Skeletal muscle satellite cell (primary cell): Measurements from ENCODE around the gene STARD3NL. TPM values are rescaled to one million over a fixed set of nuclear protein-coding genes. Genes with fewer than 3 reads are reported as not detected.

Experiments
- H3K27me3 ChIP-seq: 2 replicates; pipeline ENCODE4 v1.7.0; 2013; ENCODE audit warnings: low read length; ENCODE audit not compliant: control insufficient read depth, insufficient read depth
- H3K36me3 ChIP-seq: 2 replicates; pipeline ENCODE4 v1.7.0; 2013; ENCODE audit warnings: mild to moderate bottlenecking, control low read depth, low read length; ENCODE audit not compliant: insufficient read depth
- H3K4me1 ChIP-seq: 2 replicates; pipeline ENCODE4 v1.7.0; 2013; ENCODE audit warnings: low read length; ENCODE audit not compliant: control insufficient read depth, insufficient read depth
- H3K4me2 ChIP-seq: 2 replicates; pipeline ENCODE4 v1.7.0; 2013; ENCODE audit warnings: mild to moderate bottlenecking, low read length
- H3K4me3 ChIP-seq: 2 replicates; pipeline ENCODE4 v1.7.0; 2013; ENCODE audit warnings: low read length
- H3K9ac ChIP-seq: 2 replicates; pipeline ENCODE4 v1.7.0; 2013; ENCODE audit warnings: mild to moderate bottlenecking, low read depth, low read length, moderate library complexity
- H3K9me3 ChIP-seq: replicated peaks from 2 replicates; pipeline ENCODE4 v1.7.0; 2013; ENCODE audit warnings: mild to moderate bottlenecking, control low read depth, low read length
- total RNA-seq: library from RNA; depleted of rRNA; stranded (reverse); fragments of >200 nt; gene quantifications from 2 replicates; pipeline ENCODE4 v1.2.3, GENCODE V29; 2012; rRNA removed

The STARD3NL gene, protein sequence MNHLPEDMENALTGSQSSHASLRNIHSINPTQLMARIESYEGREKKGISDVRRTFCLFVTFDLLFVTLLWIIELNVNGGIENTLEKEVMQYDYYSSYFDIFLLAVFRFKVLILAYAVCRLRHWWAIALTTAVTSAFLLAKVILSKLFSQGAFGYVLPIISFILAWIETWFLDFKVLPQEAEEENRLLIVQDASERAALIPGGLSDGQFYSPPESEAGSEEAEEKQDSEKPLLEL
- 72.8 and 81.9 TPM in 2 replicates for total RNA-seq

DNA sequence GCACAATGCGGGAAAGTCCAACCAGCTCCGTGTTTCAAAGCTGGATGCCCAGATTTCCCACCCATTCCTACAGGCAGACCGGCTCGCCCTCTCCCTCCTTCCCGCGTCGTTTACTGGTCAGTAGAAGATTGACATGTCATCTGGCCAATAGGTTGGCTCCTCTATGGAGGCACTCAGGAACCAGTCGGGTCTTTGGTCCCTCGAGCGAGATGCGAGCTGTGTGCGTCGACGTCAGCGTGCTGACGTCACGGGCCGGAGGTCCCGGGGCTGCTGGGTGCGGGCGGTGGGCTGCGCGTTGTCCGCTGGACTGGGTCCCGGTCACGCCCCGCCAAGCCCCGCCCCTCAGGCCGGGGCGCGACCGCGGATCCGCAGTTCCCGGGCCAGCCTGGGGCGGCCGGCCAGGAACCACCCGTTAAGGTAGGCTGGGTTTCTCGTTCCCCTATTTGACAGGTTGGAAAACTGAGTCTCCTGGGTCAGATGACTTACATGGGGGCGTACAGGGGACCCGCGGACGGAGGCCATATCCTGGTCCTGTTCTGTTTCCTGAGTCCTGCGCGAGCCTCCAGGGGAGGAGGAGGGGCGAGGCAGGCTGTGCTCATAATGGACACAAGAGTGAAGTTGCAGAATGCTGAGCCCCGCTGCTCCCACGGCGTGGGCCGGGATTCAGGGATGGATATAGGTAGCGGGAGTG is at the start of gene STARD3NL:
Gene STARD3NL (plus strand): TSS at position 242 of the 691 bp plus-strand sequence. CDS start 29,260 bp downstream, outside the sequence.
- Histone ChIP-seq H3K9me3 (no peaks in the 10 kb centered on the region), H3K4me1 (peaks cover 16% of the 10 kb centered on the region), H3K27me3 (no peaks in the 10 kb centered on the region), H3K9ac (peak within 1 kb of the TSS; percentile 92), H3K4me2 (peak within 1 kb of the TSS; percentile 79), H3K4me3 (peak within 1 kb of the TSS; percentile 85), H3K36me3 (no peaks in the 10 kb centered on the region)

DNA sequence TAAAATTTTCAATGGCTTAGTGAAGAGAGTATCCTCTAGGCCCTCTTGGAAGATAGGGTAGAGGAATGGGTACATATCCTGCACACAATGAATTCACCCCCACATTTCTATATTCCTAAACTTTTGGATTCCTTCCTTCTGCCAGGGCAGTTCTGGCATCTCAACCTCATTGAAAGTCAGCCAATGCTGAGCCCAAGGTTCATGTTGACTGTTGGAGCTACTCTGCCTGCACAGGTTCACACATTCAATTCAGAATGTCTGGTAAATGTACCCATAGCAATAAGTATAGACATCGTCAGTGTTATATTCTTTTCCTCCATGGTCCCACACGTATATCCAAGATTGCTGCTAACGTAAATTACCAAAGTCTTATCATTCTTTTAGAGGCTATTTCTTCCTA is 48.9 kb upstream of the STARD3NL start:
- Histone ChIP-seq H3K9ac (no peak overlapping the region), H3K4me3 (no peak overlapping the region), H3K4me2 (no peak overlapping the region), H3K4me1 (no peaks in the 10 kb centered on the region), H3K36me3 (no peaks in the 10 kb centered on the region), H3K9me3 (no peaks in the 10 kb centered on the region), H3K27me3 (no peaks in the 10 kb centered on the region)

DNA sequence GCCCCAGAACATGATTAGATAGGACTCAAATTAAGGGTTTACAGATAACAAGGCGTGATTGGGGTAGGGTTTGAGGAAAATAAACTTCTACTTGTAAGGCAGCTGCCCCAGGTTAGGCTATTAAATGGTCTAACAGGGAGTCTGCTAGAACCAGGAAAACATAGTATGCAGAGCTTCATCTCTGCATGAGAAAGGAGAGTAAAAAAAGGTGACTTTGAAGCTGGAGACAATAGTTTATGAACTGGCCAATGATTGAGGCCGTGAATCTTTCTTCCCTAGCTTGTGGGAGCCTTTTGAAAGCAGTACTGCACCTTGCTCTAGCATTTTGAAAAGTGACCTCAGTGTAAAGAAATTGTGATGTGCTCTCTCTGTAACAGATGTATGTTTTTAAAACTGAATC is 48.5 kb upstream of the STARD3NL start:
- H3K36me3 ChIP-seq: no peaks in the 10 kb centered on the region
- no peaks in the 10 kb centered on the region for H3K9me3 ChIP-seq
- no peak overlapping the region for H3K4me2 ChIP-seq
- no peaks in the 10 kb centered on the region for H3K27me3 ChIP-seq
- no peaks in the 10 kb centered on the region for H3K4me1 ChIP-seq
- H3K4me3 ChIP-seq: no peak overlapping the region
- H3K9ac ChIP-seq: no peak overlapping the region

DNA sequence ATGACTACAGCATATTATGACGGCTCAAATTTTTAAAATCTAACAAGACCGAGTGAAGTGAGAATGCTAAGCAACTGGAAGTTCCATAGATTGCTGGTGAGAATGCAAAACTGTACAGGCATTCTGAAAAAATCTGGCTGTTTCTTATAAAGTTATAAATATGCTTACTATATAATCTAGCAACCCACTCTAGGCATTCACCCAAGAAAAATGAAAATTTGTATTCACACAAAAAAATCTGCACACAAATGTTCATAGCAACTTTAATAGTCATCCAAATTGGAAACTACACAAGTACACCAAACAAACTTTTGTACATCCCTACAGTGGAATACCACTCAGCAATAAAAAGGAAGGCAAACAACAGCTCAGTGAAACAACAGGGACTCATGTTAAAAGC is 39.9 kb upstream of the STARD3NL start:
- Histone ChIP-seq H3K4me1 (no peaks in the 10 kb centered on the region), H3K4me2 (no peak overlapping the region), H3K36me3 (no peaks in the 10 kb centered on the region), H3K9me3 (no peaks in the 10 kb centered on the region), H3K9ac (no peak overlapping the region), H3K4me3 (no peak overlapping the region), H3K27me3 (no peaks in the 10 kb centered on the region)

DNA sequence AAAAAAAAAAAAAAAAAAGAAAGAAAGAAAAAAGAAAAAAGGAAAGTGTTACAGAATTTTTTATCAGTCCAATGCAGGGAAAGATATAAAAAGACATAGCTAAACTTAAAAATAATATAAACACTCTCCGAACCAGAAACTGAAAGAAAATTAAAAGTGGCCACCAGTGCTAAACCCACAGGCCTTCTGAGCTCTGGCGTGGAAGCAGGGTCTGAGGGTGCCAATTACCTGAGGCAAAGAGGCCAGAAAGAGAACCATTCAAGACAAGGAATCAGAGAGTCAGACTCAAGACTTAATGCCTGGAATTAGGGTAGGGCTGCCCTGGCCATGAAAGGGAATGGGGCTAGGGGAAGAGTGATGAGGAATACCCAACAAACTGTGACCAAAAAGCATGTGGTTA is 36.9 kb upstream of the STARD3NL start:
- H3K4me1 ChIP-seq: no peaks in the 10 kb centered on the region
- H3K27me3 ChIP-seq: no peaks in the 10 kb centered on the region

DNA sequence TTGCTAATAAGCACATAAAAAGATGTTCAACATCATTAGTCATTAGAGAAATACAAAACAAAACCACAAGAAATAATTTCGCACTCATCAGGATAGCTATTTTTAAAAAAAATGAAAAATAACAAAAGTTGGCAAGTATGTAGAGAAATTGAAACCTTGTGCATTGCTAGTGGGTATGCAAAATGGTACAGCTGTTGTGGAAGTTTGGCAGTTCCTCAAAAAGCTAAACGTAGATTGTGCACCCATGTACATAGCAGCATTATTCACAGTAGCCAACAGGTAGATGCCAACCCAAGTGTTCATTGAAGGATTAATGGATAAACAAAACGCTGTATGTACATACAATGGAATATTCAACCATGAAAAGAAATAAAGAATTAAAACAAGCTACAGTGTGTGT is 35.3 kb upstream of the STARD3NL start:
- H3K27me3 ChIP-seq: peaks cover 3% of the 10 kb centered on the region
- H3K4me1 ChIP-seq: no peaks in the 10 kb centered on the region
- no peaks in the 10 kb centered on the region for H3K9me3 ChIP-seq
- H3K4me2 ChIP-seq: no peak overlapping the region
- no peak overlapping the region for H3K4me3 ChIP-seq
- H3K36me3 ChIP-seq: no peaks in the 10 kb centered on the region
- H3K9ac ChIP-seq: no peak overlapping the region

More for the DNA sequence above, 36.9 kb upstream of the STARD3NL start:
- Histone ChIP-seq H3K9me3 (no peaks in the 10 kb centered on the region), H3K4me3 (no peak overlapping the region), H3K36me3 (no peaks in the 10 kb centered on the region), H3K9ac (no peak overlapping the region), H3K4me2 (no peak overlapping the region)

DNA sequence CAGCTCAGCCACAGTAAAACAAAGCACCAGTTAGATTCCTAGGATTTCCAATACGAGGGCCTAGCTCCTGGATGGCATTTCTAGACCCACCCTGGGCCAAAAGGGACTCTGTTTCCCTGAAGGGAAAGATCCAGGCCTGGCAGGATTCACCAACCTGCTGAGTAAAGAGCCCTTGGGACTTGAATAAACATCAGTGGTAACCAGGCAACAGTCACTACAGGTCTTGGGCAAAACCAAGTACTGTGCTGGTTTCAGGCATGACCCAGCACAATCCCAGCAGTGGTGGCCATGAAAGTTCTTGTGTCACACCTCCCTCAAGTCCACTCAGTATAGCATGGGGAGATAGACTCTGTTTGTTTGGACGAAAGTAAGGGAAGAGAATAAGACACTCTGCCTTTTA is 31.0 kb upstream of the STARD3NL start:
- Histone ChIP-seq H3K9ac (no peak overlapping the region), H3K4me1 (no peaks in the 10 kb centered on the region), H3K9me3 (no peaks in the 10 kb centered on the region), H3K27me3 (peaks cover 3% of the 10 kb centered on the region), H3K36me3 (no peaks in the 10 kb centered on the region), H3K4me2 (no peak overlapping the region), H3K4me3 (no peak overlapping the region)

DNA sequence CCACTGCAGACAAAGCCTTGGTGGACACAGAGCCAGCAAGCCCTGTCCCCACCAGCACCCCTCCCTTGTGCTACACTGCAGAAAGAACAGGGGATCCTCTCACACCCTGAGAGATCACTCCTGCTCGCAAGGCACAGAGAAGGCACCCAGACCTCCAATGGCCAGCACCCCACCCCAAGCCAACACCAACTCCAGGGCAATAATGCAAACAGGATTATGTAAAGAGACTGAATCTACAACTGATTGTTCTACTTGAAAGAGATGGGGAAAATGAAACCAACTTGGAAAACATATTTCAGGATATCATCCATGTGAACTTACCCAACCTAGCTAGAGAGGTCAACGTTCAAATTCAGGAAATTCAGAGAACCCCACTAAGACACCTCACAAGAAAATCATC is 26.5 kb upstream of the STARD3NL start:
- Histone ChIP-seq H3K4me1 (no peaks in the 10 kb centered on the region), H3K27me3 (peaks cover 3% of the 10 kb centered on the region), H3K4me3 (no peak overlapping the region), H3K4me2 (no peak overlapping the region), H3K9ac (no peak overlapping the region), H3K9me3 (no peaks in the 10 kb centered on the region), H3K36me3 (no peaks in the 10 kb centered on the region)

DNA sequence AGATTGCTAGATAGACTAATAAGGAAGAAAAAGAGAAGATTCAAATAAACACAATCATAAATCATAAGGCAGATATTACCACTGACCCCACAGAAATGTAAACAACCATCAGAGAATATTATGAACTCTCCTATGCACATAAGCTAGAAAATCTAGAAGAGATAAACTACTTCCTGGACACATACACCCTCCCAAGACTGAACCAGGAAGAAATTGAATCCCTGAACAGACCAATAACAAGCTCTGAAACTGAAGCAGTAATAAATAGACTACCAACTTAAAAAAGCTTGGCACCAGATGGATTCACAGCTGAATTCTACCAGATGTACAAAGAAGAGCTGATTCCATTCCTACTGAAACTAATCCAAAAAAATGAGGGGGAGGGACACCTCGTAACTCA is 24.5 kb upstream of the STARD3NL start:
- H3K4me3 ChIP-seq: no peak overlapping the region

DNA sequence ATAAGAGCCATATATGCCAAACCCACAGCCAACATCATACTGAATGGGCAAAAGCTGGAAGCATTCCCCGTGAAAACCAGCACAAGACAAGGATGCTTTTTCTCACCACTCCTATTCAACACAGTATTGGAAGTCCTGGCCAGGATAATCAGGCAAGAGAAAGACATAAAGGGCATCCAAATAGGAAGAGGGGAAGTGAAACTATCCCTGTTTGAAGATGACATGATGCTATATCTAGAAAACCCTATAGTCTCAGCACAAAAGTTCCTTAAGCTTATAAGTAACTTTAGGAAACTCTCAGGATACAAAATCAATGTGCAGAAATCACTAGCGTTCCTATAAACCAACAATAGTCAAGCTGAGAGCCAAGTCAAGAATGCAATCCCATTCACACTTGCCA is 23.8 kb upstream of the STARD3NL start:
- no peaks in the 10 kb centered on the region for H3K36me3 ChIP-seq
- no peak overlapping the region for H3K9ac ChIP-seq
- no peaks in the 10 kb centered on the region for H3K4me1 ChIP-seq
- no peaks in the 10 kb centered on the region for H3K27me3 ChIP-seq
- no peak overlapping the region for H3K4me3 ChIP-seq
- no peaks in the 10 kb centered on the region for H3K9me3 ChIP-seq
- H3K4me2 ChIP-seq: no peak overlapping the region

More for the DNA sequence above, 24.5 kb upstream of the STARD3NL start:
- no peaks in the 10 kb centered on the region for H3K4me1 ChIP-seq
- no peaks in the 10 kb centered on the region for H3K27me3 ChIP-seq
- no peaks in the 10 kb centered on the region for H3K36me3 ChIP-seq
- H3K9ac ChIP-seq: no peak overlapping the region
- H3K9me3 ChIP-seq: no peaks in the 10 kb centered on the region
- no peak overlapping the region for H3K4me2 ChIP-seq

DNA sequence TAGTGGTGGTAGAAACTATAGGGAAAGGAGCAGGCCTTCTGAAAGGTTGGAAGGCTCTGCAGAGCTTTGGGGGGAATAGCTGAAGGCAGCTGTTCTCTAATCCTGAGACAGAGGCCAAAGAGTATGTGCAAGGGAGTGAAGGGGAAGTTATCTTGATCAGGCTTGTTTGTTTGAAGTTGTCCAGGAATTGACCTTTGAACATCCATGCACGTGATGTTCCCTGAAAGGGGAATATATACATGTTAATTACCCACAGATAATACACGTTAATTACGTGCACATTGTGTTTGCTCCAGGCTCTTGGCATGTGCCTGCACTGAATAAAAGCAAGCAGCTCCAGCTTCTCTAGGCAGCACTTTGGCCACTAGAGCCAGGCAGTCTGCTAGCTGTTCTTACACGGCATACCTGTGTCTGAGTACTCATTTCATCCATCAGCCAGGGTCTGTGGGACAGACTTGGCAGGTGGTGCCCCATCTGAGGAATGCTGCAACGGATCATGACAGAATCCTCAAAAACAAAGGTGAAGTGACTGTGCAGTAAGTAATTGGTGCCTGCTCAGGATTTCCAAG is 18.0 kb upstream of the STARD3NL start:
- Histone ChIP-seq H3K9ac (no peak overlapping the region), H3K36me3 (no peaks in the 10 kb centered on the region), H3K4me2 (no peak overlapping the region), H3K27me3 (no peaks in the 10 kb centered on the region), H3K4me1 (no peaks in the 10 kb centered on the region), H3K4me3 (no peak overlapping the region), H3K9me3 (no peaks in the 10 kb centered on the region)
